NT2/D1 (cell line): Measurements from ENCODE around the gene PDK1.
"Not testable (repeated sequence)": the region's sequence is repeated elsewhere in the genome, so short reads cannot be mapped to it uniquely, and the experiment has no call there.

Experiments
- DNase-seq: peaks from one replicate; pipeline ENCODE4 v3.0.0-alpha.2; 2011; ENCODE audit warnings: low read depth, low spot score
- H3K27me3 ChIP-seq: 2 replicates; pipeline ENCODE4 v1.6.0; 2011; ENCODE audit warnings: mild to moderate bottlenecking; ENCODE audit not compliant: insufficient read length, insufficient read depth
- H3K36me3 ChIP-seq: 2 replicates; pipeline ENCODE4 v1.6.1; 2011; ENCODE audit warnings: mild to moderate bottlenecking, low read length, mixed read lengths; ENCODE audit not compliant: insufficient read depth, insufficient read length
- H3K4me1 ChIP-seq: 2 replicates; pipeline ENCODE4 v1.5.1; 2011; ENCODE audit not compliant: insufficient read depth, insufficient read length
- H3K4me3 ChIP-seq: 2 replicates; pipeline ENCODE4 v1.5.1; 2011; ENCODE audit warnings: low read depth; ENCODE audit not compliant: insufficient read length
- H3K9ac ChIP-seq: 2 replicates; pipeline ENCODE4 v1.6.0; 2011; ENCODE audit warnings: low read depth; ENCODE audit not compliant: insufficient read length
- H3K9me3 ChIP-seq: 2 replicates; pipeline ENCODE4 v1.5.1; 2011; ENCODE audit warnings: mild to moderate bottlenecking, low read length; ENCODE audit not compliant: insufficient read depth
- SUZ12 ChIP-seq: IDR thresholded peaks from 2 replicates; pipeline ENCODE4 v1.6.1; 2011; ENCODE audit not compliant: insufficient read length, insufficient read depth; ENCODE audit errors: extremely low read depth
- YY1 ChIP-seq: IDR thresholded peaks from 2 replicates; pipeline ENCODE4 v1.6.1; 2011; ENCODE audit not compliant: insufficient read length, insufficient read depth
- ZNF274 ChIP-seq: IDR thresholded peaks from 2 replicates; pipeline ENCODE4 v1.6.1; 2011; ENCODE audit warnings: mild to moderate bottlenecking, low read depth, low read length

The PDK1 gene

GRCh38 chr2:172516299-172516698, 39.6 kb upstream of the PDK1 start:
- no peak for DNase-seq
- H3K4me3 ChIP-seq = no peak overlapping the region
- no peaks in the 10 kb centered on the region for H3K4me1 ChIP-seq
- no peaks in the 10 kb centered on the region for H3K27me3 ChIP-seq
- no peaks in the 10 kb centered on the region for H3K36me3 ChIP-seq
- H3K9me3 ChIP-seq = peaks cover 56% of the 10 kb centered on the region
- TF ChIP-seq YY1 (no peak), SUZ12 (no peak), ZNF274 (no peak)
- no peak overlapping the region for H3K9ac ChIP-seq

- TF ChIP-seq SUZ12 = no peak
- TF ChIP-seq YY1 = no peak
- TF ChIP-seq ZNF274 = no peak
Observed at GRCh38 chr2:172518995-172519394, 36.9 kb upstream of the PDK1 start.

DNA sequence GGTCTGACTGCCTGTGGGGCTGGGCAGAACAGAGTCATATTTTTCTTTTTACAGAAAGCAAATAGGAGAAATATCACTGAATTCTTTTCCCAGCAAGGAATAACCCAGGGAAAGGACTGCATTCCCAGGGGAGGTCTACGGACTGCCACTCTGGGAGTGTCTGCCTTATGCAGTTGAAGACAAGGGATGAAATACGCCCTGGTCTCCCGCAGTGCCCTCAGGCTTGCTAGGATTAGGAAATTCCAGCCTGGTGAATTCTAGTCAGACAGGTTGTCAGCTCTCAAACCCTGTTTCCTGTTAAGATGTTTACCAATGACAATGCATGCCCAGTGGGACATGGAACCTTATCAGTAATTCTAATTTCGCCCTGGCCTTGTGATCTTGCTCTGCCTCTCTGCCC, 30.3 kb upstream of the PDK1 start:
- no peak for TF ChIP-seq SUZ12
- no peak for TF ChIP-seq ZNF274
- TF ChIP-seq YY1 = no peak
- Histone ChIP-seq H3K36me3 (no peaks in the 10 kb centered on the region), H3K9ac (no peak overlapping the region), H3K27me3 (no peaks in the 10 kb centered on the region), H3K4me1 (no peaks in the 10 kb centered on the region), H3K9me3 (peaks cover 28% of the 10 kb centered on the region), H3K4me3 (no peak overlapping the region)
- DNase-seq = no peak

More at GRCh38 chr2:172518995-172519394, 36.9 kb upstream of the PDK1 start:
- no peaks in the 10 kb centered on the region for H3K4me1 ChIP-seq
- no peak overlapping the region for H3K4me3 ChIP-seq
- no peak for DNase-seq
- H3K27me3 ChIP-seq = no peaks in the 10 kb centered on the region
- H3K9me3 ChIP-seq = peaks cover 29% of the 10 kb centered on the region
- H3K36me3 ChIP-seq = no peaks in the 10 kb centered on the region
- H3K9ac ChIP-seq = no peak overlapping the region

- Histone ChIP-seq H3K27me3 (no peaks in the 10 kb centered on the region), H3K4me3 (no peak overlapping the region), H3K36me3 (no peaks in the 10 kb centered on the region), H3K9me3 (peaks cover 54% of the 10 kb centered on the region), H3K4me1 (no peaks in the 10 kb centered on the region), H3K9ac (no peak overlapping the region)
- DNase-seq = no peak
- no peak for TF ChIP-seq SUZ12
- no peak for TF ChIP-seq ZNF274
Observed at GRCh38 chr2:172531309-172531708, 24.6 kb upstream of the PDK1 start.

DNA sequence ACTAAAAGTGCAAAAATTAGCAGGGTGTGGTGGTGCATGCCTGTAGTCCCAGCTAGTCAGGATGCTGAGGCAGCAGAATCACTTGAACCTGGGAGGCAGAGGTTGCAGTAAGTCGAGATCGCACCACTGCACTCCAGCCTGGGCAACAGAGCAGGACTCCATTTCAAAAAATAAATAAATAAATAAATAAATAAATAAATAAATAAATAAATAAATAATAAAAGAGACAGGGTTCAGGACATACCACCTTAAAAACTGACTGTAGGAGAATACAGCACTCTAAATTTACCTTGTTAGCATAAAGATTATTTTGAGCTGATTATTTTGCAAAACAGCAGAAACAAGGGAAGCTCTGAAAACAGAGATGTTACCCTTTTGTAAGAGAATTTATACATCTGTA, 23.4 kb upstream of the PDK1 start:
- not testable (repeated sequence) for H3K36me3 ChIP-seq, H3K27me3 ChIP-seq
- H3K9me3 ChIP-seq = peaks cover 51% of the 10 kb centered on the region

GRCh38 chr2:172533687-172534086, 22.2 kb upstream of the PDK1 start:
- no peak for DNase-seq
- H3K27me3 ChIP-seq = no peaks in the 10 kb centered on the region
- H3K9ac ChIP-seq = no peak overlapping the region
- H3K36me3 ChIP-seq = no peaks in the 10 kb centered on the region
- peaks cover 51% of the 10 kb centered on the region for H3K9me3 ChIP-seq
- H3K4me1 ChIP-seq = no peaks in the 10 kb centered on the region
- H3K4me3 ChIP-seq = no peak overlapping the region
- TF ChIP-seq ZNF274 = no peak
- TF ChIP-seq YY1 = no peak
- TF ChIP-seq SUZ12 = no peak

More for the DNA sequence above, 23.4 kb upstream of the PDK1 start:
- not testable (repeated sequence) for H3K4me3 ChIP-seq, H3K4me1 ChIP-seq, DNase-seq, H3K9ac ChIP-seq

GRCh38 chr2:172535119-172535518, 20.8 kb upstream of the PDK1 start:
- DNase-seq = no peak
- Histone ChIP-seq H3K36me3 (no peaks in the 10 kb centered on the region), H3K4me3 (no peak overlapping the region), H3K27me3 (no peaks in the 10 kb centered on the region), H3K9me3 (peaks cover 62% of the 10 kb centered on the region), H3K9ac (no peak overlapping the region), H3K4me1 (no peaks in the 10 kb centered on the region)
- TF ChIP-seq ZNF274 = no peak
- TF ChIP-seq YY1 = no peak
- TF ChIP-seq SUZ12 = no peak

DNA sequence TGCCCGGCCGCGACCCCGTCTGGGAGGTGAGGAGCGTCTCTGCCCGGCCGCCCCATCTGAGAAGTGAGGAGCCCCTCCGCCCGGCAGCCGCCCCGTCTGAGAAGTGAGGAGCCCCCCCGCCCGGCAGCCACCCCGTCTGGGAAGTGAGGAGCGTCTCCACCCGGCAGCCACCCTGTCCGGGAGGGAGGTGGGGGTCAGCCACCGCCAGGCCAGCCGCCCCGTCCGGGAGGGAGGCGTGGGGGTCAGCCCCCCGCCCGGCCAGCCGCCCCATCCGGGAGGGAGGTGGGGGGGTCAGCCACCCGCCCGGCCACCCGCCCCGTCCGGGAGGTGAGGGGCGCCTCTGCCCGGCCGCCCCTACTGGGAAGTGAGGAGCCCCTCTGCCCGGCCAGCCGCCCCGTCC, 18.0 kb upstream of the PDK1 start:
- H3K36me3 ChIP-seq, H3K4me3 ChIP-seq, H3K4me1 ChIP-seq, H3K9ac ChIP-seq, H3K27me3 ChIP-seq, DNase-seq: not testable (repeated sequence)
- peaks cover 64% of the 10 kb centered on the region for H3K9me3 ChIP-seq
